ENCODE data around the gene PIK3IP1.

PIK3IP1 gene

DNA sequence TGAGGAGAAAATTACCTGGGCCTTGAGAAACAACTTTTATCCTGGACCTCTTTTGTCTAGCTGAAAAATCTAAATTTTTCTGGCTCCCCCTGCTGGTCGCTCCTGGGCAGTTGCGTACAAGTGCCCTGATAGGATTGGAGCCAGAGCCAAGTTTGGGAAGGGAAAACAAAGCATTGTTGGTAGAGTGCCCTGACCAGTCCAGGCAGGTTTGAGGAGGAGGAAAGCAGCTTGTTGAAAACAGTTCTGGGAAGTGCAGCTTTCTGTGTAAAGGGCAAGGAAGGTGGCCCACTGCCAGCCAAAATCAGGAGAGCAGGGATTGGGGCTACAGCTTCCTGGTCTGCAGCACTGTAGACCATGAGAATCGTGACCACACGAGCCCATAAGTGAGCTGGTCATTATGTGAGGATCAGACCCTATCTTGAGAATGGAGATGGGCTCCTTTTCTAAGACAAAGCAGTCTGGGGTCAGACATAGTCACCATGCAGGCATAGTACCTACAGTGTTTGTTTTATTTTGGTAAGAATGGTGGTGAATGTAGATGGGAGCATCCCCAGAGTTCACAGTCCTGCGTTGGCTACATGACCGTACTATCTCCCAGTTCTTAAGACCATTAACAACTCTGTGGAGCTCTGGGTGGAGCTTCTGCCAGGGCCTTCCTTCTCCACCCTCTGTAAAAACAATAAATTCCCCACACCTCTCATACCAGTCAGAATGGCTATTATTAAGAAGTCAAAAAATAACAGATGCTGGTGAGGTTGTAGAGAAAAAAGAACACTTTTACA is 21.3 kb upstream of the PIK3IP1 start:
- DNase-seq: peak in 38 of 51 donors; percentile 3 to 81 (median 50)

DNA sequence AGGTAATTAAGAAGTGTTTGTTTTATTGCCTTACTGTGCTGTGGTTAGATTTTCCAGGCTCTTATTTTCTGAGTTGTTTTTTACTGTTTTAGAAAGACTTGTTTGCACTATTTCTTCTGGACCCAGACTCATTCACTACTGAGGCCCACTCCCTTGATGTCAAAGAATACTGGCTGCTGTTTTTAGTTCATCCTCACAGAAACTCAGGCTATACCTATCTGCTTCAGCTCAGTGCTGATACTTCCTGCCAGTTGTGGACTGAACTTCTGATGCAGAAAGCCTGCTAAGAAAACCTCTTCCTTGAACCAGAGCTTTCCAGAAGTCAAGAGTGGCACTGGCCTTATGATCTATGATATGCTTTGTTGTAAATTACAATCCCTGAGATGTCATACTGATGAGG is 15.9 kb upstream of the PIK3IP1 start:
- DNase-seq: no peak

- DNase-seq: no peak
These were observed 12.9 kb upstream of the PIK3IP1 start for GRCh38 chr22:31305194-31305593.

DNA sequence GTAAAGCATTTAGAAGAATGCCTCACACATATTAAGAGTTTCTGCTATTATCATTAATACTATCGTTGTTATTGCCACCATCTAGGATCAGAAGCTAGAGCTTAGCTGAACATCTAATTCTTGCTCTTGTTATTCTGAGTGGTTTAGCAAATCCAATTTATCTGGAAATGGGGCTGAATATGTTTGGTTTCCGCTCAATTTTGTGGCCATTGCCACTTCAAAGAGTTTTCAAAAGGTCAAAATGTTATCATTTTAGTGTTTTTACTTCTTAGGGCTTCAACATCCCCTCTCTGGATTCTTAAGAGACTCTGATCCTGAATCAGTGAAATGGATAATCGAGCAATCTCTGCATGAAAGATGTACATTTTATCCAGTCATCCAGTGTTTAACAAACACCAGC is 10.2 kb upstream of the PIK3IP1 start:
- DNase-seq: no peak

DNA sequence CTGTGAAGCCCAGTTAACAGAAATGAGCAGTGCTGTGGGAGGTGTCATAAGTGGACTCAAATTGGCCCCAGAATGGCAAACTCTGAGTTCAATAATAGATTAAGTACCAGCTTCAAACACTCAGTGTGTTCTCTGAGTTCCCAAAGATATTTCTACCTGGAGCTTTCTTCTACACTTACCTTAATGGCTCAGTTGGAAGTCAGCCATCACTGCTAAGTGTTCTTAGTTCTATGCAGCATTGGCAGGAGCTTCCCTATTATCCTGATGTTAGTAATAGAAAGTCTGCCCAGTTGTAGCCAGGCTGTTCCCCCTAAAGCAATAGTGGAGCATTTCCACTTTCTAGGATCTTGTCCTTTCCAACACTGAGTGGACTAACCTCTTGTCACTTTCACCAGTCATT is 9.7 kb upstream of the PIK3IP1 start:
- DNase-seq: no peak

DNA sequence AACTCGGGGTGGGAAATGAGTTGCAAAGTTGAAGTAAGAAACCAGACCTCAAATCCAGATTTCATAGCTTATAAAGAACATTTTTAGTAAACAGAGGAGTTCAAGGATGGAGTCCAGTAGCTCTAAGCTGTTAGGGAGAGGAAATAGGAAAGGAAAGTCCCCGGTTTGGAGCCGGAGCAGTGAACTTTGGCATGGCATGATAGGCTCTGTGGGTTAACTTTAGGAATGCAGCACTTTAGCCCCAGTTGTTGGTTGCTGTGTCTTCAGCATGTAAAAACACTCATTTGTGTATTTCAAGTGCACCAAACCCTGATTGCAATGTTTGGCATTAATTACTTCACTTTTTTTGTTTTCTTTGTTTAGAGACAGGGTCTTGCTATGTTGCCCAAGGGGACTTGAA is 8.6 kb upstream of the PIK3IP1 start:
- DNase-seq: no peak

GRCh38 chr22:31295831-31296657 is 3.8 kb upstream of the PIK3IP1 start:
- DNase-seq: no peak

- DNase-seq: no peak
These were observed 3.1 kb upstream of the PIK3IP1 start for GRCh38 chr22:31295360-31295759.

DNA sequence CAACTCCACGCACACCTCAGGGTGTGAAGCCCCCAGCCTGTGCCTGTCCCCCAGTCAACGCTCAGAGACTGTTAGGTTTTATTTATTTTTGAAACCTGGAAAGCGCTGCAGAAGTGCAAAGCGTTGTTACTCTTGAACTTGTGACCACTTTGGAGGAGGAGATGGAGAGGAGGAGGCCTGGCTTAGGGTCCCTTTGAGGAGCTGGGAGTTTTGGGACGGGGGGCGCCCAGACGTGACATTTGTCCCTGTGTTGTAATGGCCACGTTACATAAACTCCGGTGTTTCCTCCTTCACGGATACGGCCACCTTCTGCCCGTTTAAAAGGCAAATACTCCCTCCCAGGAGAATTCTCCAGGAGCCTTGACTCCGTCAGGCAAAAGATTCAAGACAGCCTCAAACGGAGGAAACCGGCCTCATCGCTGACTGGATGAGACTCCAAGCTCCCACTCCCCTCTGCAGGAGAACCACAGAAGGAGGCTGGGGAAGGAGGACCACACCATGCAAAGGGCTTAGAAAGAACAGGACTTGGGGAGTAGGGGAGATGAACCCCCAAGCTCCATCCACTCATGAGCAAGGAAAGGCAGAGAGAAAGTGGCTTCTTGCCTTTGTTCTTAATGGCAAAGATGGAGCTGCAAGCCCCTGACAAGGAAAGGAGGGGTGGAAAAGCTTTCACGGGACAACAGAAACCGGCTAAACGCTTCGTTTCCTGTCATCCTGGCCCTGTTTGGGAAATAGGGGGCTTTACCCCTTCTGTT is 630 bp downstream of the PIK3IP1 start:
- peak in 8 of 51 donors; percentile 39 to 85 (median 53) for DNase-seq

- peak; percentile 45 to 98 (median 92) for DNase-seq
These were observed 1.5 kb downstream of the PIK3IP1 start for GRCh38 chr22:31290494-31291471.

DNA sequence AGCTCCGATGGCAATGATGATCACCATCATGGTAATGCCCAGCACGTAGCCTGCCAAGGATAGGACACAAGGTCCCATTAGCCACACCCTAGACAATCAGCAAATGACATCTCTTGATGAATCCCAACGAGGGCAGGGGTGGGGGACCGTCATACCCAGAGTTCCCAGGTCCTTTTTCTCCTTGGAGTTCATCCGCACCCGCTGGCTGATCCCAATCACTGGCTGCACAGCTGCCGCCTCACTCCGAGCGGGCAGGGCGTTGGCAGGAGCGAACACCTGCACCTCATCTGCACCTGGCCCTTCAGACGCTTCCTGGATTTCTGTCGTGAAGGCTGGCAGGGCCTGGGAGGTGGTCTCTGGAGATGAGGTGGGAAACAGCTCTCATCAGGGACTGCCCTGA is 2.9 kb downstream of the PIK3IP1 start:
- DNase-seq: no peak

- no peak for DNase-seq
These were observed 3.6 kb downstream of the PIK3IP1 start for GRCh38 chr22:31288496-31289240.

DNA sequence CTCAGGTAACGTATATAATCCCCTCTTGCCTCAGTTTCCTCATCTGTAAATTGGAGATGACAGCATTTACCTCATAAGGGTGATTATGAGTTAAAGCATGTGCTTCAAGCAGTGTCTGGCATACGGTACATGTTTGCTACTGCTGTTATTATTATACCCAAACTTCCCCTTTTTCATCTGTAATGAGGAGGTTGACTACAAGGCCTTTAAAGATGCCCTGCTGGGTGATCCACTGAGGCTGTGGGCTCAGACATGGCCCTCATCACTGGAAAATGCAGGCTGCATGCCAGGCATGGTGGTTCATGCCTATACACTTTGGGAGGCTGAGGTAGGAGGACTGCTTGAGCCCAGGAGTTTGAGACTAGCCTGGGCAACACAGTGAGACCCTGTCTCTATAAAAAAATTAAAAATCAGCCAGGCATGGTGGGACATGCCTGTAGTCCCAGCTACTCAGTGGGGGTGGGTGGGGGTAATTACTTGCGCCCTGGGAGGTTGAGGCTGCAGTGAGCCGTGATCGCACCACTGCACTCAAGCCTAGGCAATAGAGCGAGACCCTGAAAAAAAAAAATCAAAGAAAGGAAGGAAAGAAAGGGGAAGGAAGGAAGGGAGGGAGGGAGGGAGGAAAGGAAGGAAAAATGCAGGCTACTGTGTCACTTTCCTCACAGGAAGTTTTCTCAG is 4.3 kb downstream of the PIK3IP1 start:
- DNase-seq: no peak

DNA sequence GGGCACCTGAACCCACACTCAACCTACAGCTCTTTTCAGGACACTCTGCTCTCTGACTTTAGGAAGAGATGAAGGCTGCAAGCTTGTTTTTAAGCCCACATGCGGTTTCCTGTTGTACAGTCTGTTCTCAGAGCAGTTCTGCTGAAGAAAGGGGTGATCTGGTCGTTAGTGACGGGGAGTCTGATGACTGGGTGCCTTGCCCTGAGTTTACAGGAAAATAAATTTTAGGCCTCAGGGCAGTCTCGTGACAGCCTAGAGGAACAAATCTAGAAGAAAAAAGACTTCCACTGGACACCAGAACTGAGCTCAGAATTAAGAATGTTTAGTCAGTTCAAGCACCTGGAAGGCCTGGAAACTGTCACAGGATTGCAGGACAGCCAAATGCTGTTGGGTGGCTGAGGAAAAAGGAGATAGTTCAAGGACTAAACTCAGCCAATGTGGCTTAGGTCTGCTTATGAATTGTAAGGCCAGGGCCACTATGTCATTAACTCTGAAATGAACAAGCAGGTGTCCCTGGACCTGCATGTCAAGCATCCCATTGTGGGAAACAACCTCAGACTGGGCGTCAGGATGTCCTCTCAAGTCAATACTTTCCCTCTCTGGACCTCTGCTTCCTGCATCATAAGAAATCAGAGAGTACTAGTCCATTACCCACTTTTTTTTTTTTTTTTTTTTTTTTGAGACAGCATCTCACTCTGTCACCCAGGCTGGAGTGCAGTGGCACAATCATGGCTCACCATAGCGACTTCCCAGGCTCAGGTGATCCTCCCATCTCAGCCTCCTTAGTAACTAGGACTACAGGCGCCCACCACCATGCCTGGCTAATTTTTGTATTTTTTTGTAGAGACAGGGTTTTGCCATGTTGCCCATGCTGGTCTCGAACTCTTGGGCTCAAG is 5.7 kb downstream of the PIK3IP1 start:
- DNase-seq: no peak

GRCh38 chr22:31284281-31285155 is 7.8 kb downstream of the PIK3IP1 start:
- DNase-seq: no peak

DNA sequence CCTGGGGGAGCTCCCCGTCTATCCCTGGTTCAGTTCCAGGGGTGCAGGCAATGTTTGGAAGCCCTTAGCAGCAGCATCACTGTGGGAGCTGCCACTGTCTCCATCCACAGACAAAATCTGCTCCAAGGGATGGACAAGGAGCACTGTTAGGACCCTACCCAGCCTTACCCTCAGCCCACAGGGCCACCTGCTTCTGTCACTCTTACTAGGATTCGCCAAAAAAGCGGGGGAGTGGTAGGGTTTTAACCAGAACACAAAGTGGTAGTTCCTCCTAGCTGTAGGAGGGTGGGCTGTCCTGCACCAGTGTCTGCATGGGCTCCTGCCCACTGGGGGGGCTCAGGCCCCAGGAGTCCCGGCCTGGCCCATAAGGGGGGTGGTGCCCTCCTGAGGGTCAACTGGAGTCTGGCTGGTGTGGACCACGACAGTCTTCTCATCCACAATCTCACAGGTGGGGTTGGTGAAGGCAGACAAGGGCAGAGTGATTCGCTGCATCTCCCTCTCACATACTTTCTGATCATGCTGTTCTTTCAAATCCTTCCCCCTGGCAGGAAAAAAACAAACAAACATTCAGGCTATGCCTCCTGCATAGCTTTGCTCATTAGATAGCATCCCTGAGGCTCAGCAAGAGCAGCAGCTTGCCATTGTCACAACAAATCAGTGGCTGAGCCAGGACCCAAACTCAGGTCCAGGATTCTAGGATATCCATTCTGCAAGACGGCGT is 9.4 kb downstream of the PIK3IP1 start:
- DNase-seq: no peak

GRCh38 chr22:31281733-31282132 is 10.6 kb downstream of the PIK3IP1 start:
- peak in 1 of 51 donors; percentile 24 for DNase-seq
